ENCODE measurements around the gene BMP2K. TPM values are rescaled to one million over a fixed set of nuclear protein-coding genes. Genes with fewer than 3 reads are reported as not detected.
A peak's percentile ranks its signal among the peaks of the same experiment; 100 is the strongest.

The BMP2K gene
- total RNA-seq, 2 experiments from 2014 or later, result 10.3 to 12.4 TPM

DNA sequence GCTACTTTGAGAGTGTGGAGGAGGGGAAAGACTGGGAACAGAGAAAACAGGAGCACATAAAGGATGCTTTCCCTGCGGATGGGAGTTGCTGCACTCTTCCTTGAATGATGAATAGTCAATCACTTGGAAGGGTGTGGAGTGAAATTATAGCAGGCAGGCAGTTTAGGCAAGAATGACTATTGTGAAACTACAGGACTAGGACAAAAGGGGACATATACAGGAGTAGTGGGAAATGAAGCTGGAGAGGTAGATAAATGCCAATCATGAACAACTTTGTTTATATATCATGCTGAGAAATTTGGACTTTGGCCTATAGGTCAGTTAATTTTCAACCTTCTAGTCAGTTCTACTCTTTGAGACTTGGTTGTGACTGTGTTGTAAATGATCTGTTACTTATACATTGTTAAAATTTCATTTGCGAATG lies 86.2 kb downstream of the BMP2K start:
- ATAC-seq (no peak), DNase-seq (no peak)
- Mint-ChIP-seq H3K27me3 (no peaks in the 10 kb centered on the region), H3K27ac (no peak overlapping the region), H3K9me3 (no peaks in the 10 kb centered on the region), H3K4me1 (ENCODE audit: low read depth) (peaks cover 8% of the 10 kb centered on the region), H3K36me3 (ENCODE audit: low read depth) (no peaks in the 10 kb centered on the region), H3K4me3 (no peak overlapping the region)
- intact Hi-C loops (cut with micrococcal nuclease), result loop anchor here (10.0 kb wide), 1 partner anchor 88 kb away; the partner anchor contains the start of gene BMP2K
- ChIA-PET CTCF (interaction anchor here (1.0 to 2.9 kb wide), 4 partner anchors 9 to 249 kb away, joined by 3 to 18 read pairs (median 4); no protein-coding TSS in a partner anchor), POLR2A (no interaction called here)
- TF ChIP-seq, protein P1, sequence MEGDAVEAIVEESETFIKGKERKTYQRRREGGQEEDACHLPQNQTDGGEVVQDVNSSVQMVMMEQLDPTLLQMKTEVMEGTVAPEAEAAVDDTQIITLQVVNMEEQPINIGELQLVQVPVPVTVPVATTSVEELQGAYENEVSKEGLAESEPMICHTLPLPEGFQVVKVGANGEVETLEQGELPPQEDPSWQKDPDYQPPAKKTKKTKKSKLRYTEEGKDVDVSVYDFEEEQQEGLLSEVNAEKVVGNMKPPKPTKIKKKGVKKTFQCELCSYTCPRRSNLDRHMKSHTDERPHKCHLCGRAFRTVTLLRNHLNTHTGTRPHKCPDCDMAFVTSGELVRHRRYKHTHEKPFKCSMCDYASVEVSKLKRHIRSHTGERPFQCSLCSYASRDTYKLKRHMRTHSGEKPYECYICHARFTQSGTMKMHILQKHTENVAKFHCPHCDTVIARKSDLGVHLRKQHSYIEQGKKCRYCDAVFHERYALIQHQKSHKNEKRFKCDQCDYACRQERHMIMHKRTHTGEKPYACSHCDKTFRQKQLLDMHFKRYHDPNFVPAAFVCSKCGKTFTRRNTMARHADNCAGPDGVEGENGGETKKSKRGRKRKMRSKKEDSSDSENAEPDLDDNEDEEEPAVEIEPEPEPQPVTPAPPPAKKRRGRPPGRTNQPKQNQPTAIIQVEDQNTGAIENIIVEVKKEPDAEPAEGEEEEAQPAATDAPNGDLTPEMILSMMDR (IDR thresholded peaks at IDR 0.05), result no peak

DNA sequence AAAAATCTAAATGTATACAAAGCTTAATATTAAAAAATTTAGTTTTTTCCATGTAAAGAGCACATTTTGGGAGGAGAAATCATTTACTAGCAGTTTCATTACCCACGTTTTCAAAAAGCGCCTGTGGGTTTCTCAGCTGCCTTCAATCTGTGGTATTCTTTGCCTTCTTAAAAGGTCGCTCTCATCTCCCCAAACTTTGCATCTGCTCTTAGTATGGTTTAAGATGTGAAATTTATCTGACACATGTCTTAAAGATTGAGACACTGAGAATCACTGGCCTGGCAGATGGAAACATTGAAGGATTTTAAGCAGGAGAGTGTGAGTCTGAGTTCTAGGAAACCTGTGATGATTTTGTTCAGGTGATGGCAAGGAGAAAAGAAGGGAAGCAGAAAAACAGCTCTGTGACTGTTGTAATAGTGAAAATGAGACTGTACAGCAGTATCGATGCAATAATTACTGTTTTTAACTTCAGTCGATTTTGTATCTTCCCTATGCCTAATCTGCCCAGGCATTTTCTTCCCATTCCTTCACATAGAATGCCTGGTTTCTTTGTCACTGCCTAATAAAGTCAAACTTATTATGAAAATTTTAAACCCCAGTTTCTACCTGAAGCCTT lies 87.2 kb downstream of the BMP2K start:
- intact Hi-C loops (cut with micrococcal nuclease), result loop anchor here (10.0 kb wide), 1 partner anchor 89 kb away; the partner anchor contains the start of gene BMP2K
- peaks cover 8% of the 10 kb centered on the region for H3K4me1 Mint-ChIP-seq (ENCODE audit: low read depth)
- TF ChIP-seq, protein P1 (IDR thresholded peaks at IDR 0.05), result no peak
- no peak overlapping the region for H3K4me3 Mint-ChIP-seq
- peak; percentile 6 for DNase-seq
- H3K36me3 Mint-ChIP-seq (ENCODE audit: low read depth), result peaks cover 4% of the 10 kb centered on the region
- peak overlapping the region; percentile 28 for H3K27ac Mint-ChIP-seq
- ChIA-PET CTCF (interaction anchor here (0.8 to 2.9 kb wide), 15 partner anchors 10 to 271 kb away, joined by 3 to 18 read pairs (median 4); no protein-coding TSS in a partner anchor), POLR2A (no interaction called here)
- H3K9me3 Mint-ChIP-seq, result no peaks in the 10 kb centered on the region
- ATAC-seq, result peak; percentile 60
- H3K27me3 Mint-ChIP-seq, result no peaks in the 10 kb centered on the region

DNA sequence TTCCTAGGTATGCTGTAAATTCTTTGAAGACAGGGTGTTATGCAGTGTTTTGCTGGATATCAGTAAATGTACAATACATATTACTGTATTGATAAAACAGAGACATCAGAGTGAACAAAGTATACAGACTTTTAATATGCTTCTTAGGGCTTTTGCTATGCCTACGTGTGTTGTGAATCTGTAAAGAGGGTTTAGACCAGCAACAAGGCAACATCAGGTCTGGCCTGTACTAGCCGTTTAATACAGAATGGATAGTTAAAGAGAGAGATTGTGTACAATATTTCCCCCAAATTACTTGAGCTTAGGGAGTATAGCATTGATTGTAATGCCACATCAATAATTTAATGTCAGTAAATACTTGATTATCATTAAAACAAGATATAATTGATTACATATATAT lies 87.8 kb downstream of the BMP2K start:
- intact Hi-C loops (cut with micrococcal nuclease), result loop anchor here (1.0 to 10.0 kb wide), 2 partner anchors 89 to 252 kb away; partner anchors contain the start of gene BMP2K
- H3K27me3 Mint-ChIP-seq, result no peaks in the 10 kb centered on the region

DNA sequence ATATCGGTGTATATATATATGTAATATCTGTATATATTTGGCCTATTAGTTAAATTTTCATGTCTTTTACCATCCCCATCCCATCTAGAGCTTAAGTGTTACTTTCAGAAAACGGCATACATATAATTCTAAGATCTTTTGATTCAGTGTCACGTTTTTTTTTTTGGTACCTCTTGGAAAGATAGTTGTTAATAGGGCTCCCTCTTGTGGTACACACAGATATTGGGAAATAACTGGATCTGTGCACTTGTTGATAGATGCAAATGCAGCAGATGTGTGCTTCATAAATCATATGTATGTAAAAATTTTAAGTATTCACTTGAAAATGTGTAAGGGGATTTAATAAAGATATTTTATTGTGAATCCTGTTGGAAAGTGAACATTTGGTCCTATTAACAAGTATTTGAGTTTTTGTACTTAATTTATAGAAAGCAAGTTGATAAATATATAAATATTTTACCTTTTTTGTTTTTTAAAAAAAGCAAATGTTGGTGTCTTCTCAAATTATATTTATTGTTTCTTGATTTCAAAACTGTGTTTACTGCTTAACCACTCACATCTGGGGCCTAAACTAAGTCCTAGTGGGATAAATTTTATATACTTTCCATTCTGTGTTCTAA lies 88.4 kb downstream of the BMP2K start:
- POLR2A ChIA-PET, result no interaction called here
- DNase-seq (peak; percentile 29), ATAC-seq (no peak)
- Mint-ChIP-seq H3K36me3 (ENCODE audit: low read depth) (peaks cover 5% of the 10 kb centered on the region), H3K4me1 (ENCODE audit: low read depth) (peaks cover 8% of the 10 kb centered on the region), H3K9me3 (no peaks in the 10 kb centered on the region), H3K27me3 (no peaks in the 10 kb centered on the region), H3K4me3 (no peak overlapping the region), H3K27ac (no peak overlapping the region)
- TF ChIP-seq, protein P1 (IDR thresholded peaks at IDR 0.05), result peak; percentile 76
- intact Hi-C loops (cut with micrococcal nuclease), result loop anchor here (1.0 to 10.0 kb wide), 2 partner anchors 90 to 252 kb away; partner anchors contain the start of gene BMP2K
- CTCF ChIA-PET, result interaction anchor here (0.7 to 2.9 kb wide), 14 partner anchors 9 to 272 kb away, joined by 3 to 18 read pairs (median 4); no protein-coding TSS in a partner anchor

More for the DNA sequence above, 87.8 kb downstream of the BMP2K start:
- DNase-seq, result no peak
- TF ChIP-seq, protein P1 (IDR thresholded peaks at IDR 0.05), result no peak
- Mint-ChIP-seq H3K4me3 (no peak overlapping the region), H3K9me3 (no peaks in the 10 kb centered on the region), H3K4me1 (ENCODE audit: low read depth) (peaks cover 8% of the 10 kb centered on the region), H3K36me3 (ENCODE audit: low read depth) (peaks cover 5% of the 10 kb centered on the region), H3K27ac (no peak overlapping the region)
- ATAC-seq, result no peak
- ChIA-PET POLR2A (no interaction called here), CTCF (interaction anchor here (0.7 to 2.9 kb wide), 16 partner anchors 9 to 272 kb away, joined by 3 to 18 read pairs (median 4); no protein-coding TSS in a partner anchor)

All from activated CD8-positive, alpha-beta T cell treated with anti-CD3 and anti-CD28 coated beads for 36 hours (primary cell).